NCI-H748 (cell line): ENCODE measurements around the gene CELA2A.
"Not testable (repeated sequence)": the region's sequence is repeated elsewhere in the genome, so short reads cannot be mapped to it uniquely, and the experiment has no call there.

Source experiments
- DNase-seq: peaks from one replicate; lab custom pipeline; 2025; ENCODE audit not compliant: unreplicated experiment; lab: John Stamatoyannopoulos, UW

CELA2A gene

DNA sequence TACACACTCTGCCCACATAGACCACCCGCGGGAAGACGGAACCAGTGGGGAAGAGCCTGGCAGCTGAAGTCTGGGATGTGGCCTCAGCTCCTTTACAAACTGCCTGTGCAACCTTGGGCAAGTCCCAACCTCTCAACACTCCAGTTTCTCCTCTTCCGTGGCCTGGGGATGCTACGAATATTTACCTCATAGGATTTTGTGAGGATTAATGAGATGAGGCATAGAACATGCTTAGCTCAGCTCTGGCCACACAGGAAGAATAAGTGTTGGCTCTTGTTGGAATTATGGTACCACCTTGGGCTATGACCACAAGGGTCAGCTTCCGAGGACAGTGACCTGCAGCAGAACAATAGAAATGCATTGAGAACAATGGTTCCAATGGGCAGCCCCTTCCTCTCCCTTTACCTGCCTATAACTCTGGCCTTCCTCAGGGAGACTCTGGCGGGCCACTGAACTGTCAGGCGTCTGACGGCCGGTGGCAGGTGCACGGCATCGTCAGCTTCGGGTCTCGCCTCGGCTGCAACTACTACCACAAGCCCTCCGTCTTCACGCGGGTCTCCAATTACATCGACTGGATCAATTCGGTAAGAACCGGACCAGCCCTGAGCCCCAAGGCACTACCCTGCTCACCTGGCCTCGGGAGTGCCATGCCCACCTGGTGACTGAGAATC lies 10.6 kb downstream of the CELA2A start:
- DNase-seq: not testable (repeated sequence)

DNA sequence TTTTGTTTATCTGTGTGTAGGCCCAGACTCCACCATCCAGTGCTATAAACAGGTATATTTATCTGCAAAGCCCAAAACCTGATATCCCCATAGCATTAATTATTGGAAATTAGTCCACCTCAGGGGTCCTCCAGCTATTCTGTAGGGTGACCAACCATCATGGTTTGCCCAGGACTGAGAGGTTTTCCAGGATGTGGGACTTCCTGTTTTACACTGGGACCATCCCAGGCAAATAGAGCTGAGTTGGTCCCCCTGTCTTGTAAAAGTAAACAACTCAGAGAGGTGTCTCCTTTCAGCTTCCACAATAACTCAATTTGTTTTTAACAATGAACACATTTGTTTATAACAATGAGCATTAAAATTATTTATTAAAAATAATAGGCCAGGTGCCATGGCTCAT lies 11.6 kb downstream of the CELA2A start:
- DNase-seq: no peak

- DNase-seq: no peak
Observed at GRCh38 chr1:15469361-15469760, 12.8 kb downstream of the CELA2A start.

GRCh38 chr1:15469821-15470448 lies 13.4 kb downstream of the CELA2A start:
- DNase-seq: not testable (repeated sequence)

- not testable (repeated sequence) for DNase-seq
Observed at GRCh38 chr1:15471067-15471466, 14.5 kb downstream of the CELA2A start.

DNA sequence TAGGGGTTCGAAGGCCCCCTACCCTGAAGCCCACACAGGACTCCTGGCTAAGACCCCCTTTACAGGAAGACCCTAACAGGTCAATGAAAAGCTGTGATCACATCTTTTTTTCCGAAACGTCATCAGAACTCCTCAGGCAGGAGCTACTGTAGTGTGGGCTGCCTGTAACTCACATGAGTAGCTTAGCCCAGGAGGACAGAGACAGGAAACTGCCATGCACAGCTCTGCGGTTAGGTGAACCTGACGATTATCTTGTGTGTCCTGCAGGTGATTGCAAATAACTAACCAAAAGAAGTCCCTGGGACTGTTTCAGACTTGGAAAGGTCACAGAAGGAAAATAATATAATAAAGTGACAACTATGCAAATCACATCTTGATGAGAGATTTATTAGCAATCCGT lies 15.2 kb downstream of the CELA2A start:
- not testable (repeated sequence) for DNase-seq

DNA sequence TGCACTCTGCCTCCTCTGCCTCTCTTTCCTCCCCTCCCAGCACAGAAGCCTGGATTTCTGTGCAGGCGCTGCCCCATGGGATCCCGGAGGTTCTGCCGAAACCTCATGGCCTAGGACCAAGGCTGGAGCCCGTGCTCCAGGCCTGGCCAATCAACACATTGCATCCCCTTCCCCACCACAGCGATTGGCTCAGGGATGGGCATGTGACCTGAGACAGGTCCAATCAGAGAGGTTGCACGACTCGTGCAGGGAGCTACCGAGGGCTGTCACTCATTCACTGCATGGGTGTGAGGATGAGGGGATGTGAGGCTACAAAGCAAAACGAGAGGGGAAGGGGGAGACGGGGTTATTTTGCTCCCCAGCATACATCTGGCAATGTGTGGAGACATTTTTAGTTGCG lies 16.1 kb downstream of the CELA2A start:
- no peak for DNase-seq

- no peak for DNase-seq
Observed at GRCh38 chr1:15475752-15476314, 19.3 kb downstream of the CELA2A start, which contains the start of gene CELA2B. CELA2B (plus strand) TSS chr1:15476104; CDS start chr1:15476126, 22 bp downstream.

GRCh38 chr1:15476927-15477326 lies 20.4 kb downstream of the CELA2A start:
- no peak for DNase-seq

GRCh38 chr1:15477646-15478212 lies 21.2 kb downstream of the CELA2A start:
- no peak for DNase-seq

GRCh38 chr1:15479654-15480347 lies 23.3 kb downstream of the CELA2A start:
- DNase-seq: no peak

DNA sequence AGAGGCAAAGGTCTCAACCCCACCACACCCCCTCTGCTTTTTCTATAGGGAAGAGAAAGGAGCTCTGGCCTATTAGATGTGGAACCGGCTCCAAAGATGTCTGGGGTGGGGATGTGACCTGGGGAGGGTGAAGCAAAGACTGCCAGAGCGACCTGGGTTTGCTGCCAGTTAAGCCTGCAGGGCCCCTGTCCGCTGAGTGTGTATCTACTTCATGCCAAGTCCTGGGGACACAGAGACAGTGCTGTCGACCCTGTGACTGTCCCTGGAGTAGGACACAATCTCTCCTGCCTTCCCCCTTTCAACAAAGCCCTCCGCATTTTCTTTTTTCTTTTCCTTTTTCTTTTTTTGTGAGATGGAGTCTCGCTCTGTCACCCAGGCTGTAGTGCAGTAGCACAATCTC lies 25.9 kb downstream of the CELA2A start:
- DNase-seq: not testable (repeated sequence)

- not testable (repeated sequence) for DNase-seq
Observed at GRCh38 chr1:15482983-15483543, 26.5 kb downstream of the CELA2A start.

- DNase-seq: no peak
Observed at GRCh38 chr1:15483971-15484370, 27.4 kb downstream of the CELA2A start.

DNA sequence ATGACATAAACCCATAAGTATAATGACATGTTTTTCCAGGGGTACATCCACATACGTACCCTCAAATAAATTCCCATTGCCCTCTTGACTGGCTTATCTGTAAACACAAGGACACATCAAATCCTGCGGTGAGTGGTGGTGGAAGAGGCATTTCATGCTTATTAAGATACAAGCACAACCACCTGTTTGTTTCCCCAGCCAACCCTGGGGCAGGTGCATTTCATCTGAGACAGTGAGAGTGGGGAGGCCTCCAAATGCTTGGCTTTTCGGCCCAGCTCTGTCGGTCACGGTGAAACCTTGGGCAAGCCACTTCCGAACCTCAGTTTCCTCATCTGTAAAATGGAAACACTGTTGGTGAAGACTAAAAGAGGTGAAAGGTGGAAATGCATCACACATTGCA lies 27.9 kb downstream of the CELA2A start:
- not testable (repeated sequence) for DNase-seq

- no peak for DNase-seq
Observed at GRCh38 chr1:15485636-15486035, 29.1 kb downstream of the CELA2A start.

DNA sequence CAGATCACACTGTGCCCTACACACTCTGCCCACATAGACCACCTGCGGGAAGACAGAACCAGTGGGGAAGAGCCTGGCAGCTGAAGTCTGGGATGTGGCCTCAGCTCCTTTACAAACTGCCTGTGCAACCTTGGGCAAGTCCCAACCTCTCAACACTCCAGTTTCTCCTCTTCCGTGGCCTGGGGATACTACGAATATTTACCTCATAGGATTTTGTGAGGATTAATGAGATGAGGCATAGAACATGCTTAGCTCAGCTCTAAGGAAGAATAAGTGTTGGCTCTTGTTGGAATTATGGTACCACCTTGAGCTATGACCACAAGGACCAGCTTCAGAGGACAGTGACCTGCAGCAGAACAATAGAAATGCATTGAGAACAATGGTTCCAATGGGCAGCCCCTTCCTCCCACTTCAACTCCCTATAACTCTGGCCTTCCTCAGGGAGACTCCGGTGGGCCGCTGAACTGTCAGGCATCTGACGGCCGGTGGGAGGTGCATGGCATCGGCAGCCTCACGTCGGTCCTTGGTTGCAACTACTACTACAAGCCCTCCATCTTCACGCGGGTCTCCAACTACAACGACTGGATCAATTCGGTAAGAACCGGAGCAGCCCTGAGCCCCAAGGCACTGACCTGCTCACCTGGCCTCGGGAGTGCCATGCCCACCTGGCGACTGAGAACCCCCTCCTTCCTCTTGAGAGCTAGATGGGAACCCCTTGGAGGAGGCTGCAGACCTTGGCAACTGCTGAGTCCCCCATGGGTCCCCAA lies 30.5 kb downstream of the CELA2A start:
- DNase-seq: not testable (repeated sequence)

DNA sequence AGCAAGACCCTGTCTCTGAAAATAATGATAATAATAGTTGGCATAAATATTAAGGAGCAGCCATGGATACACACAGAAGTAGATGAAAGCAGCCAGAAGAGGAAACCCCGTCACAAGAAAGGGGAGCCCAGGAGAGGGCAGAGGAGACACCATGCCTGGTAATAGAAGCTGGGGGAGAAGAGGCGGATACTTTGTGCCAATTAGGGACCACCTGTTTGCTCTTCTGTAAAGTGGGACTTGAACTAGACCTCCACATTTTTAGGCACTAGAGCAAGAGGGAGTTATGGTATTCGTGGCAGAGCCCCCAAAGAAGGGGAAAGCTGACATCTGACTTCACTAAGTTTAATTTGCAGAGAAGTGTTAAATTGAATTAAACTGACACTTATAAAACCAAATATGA lies 31.8 kb downstream of the CELA2A start:
- DNase-seq: no peak

- DNase-seq: no peak
Observed at GRCh38 chr1:15489052-15489736, 32.7 kb downstream of the CELA2A start.

DNA sequence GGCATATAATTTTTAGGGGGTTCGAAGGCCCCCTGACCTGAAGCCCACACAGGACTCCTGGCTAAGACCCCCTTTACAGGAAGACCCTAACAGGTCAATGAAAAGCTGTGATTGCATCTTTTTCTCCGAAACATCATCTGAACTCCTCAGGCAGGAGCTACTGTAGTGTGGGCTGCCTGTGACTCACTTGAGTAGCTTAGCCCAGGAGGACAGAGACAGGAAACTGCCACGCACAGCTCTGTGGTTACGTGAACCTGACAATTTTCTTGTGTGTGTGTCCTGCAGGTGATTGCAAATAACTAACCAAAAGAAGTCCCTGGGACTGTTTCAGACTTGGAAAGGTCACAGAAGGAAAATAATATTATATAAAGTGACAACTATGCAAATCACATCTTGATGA lies 34.5 kb downstream of the CELA2A start:
- not testable (repeated sequence) for DNase-seq
